Gastroesophageal sphincter (tissue), 4 donors: ENCODE data around the gene TMOD1. TPM values are rescaled to one million over a fixed set of nuclear protein-coding genes. Genes with fewer than 3 reads are reported as not detected.
A peak's percentile ranks its signal among the peaks of the same experiment; 100 is the strongest.
"Not testable (repeated sequence)": the region's sequence is repeated elsewhere in the genome, so short reads cannot be mapped to it uniquely, and the experiment has no call there.

Experiments
- ATAC-seq: fragments of 150-250 bp; one replicate; pipeline ENCODE4 v1.9.1; 2016; ENCODE audit warnings: mild to moderate bottlenecking, moderate library complexity
- H3K27ac ChIP-seq, 4 donors: fragments of 200-600 bp; sonication (generic) in 3 of 4; 1 replicate in 3 of 4; 2 replicates in 1 of 4; pipeline ENCODE4 v1.5.1; 2016 to 2019
- H3K27me3 ChIP-seq: fragments of 200-600 bp; sonication (generic); one replicate; pipeline ENCODE4 v1.5.1; 2019
- H3K36me3 ChIP-seq, 2 donors: fragments of 200-600 bp; sonication (generic); one replicate each; pipeline ENCODE4 v1.5.1; 2019; ENCODE audit warnings: control low read depth in 1 of 2
- H3K4me1 ChIP-seq, 3 donors: fragments of 200-600 bp; sonication (generic); 1 replicate in 2 of 3; 2 replicates in 1 of 3; pipeline ENCODE4 v1.5.1; 2016 to 2019; ENCODE audit warnings: control low read depth in 2 of 3
- H3K4me3 ChIP-seq, 2 donors: fragments of 200-600 bp; sonication (generic); one replicate each; pipeline ENCODE4 v1.5.1; 2019; ENCODE audit warnings: mild to moderate bottlenecking in 1 of 2, moderate library complexity in 1 of 2
- H3K9me3 ChIP-seq, 3 donors: fragments of 200-600 bp; sonication (generic); one replicate each; pipeline ENCODE4 v1.5.1; 2017 to 2019; ENCODE audit warnings: control low read depth in 2 of 3
- EP300 ChIP-seq: sonication (generic); formaldehyde crosslinking; IDR thresholded peaks from one replicate; pipeline ENCODE4 v1.6.1; 2017; ENCODE audit warnings: antibody characterized with exemption, mild to moderate bottlenecking
- POLR2A ChIP-seq, 2 donors: fragments of 450-650 bp; IDR thresholded peaks; one replicate each; pipeline ENCODE4 v1.6.1; 2017; ENCODE audit warnings: antibody characterized with exemption in 2 of 2, mild to moderate bottlenecking in 2 of 2, moderate library complexity in 1 of 2
- POLR2AphosphoS5 ChIP-seq: sonication (generic); formaldehyde crosslinking; IDR thresholded peaks from one replicate; pipeline ENCODE4 v1.6.1; 2017; ENCODE audit warnings: antibody characterized with exemption
- WGBS, 2 donors: methylation state at CpG; one replicate each; pipeline ENCODE4 v1.1.5; 2018; ENCODE audit warnings: low coverage in 1 of 2; 5-methylcytosine and 5-hydroxymethylcytosine counted together
- total RNA-seq, 4 donors: library from RNA; depleted of rRNA; stranded (reverse); fragments of >200 nt; gene quantifications; one replicate each; pipeline ENCODE4 v1.1.0, GENCODE V29; 2016
- TF ChIP-seq, protein P1 (sequence below), 4 experiments: fragments of 200-600 bp in 2 of 4; fragments of 450-650 bp in 2 of 4; sonication (generic) in 1 of 4; IDR thresholded peaks; one replicate each; pipeline ENCODE4 v1.5.1; 2017 to 2019; ENCODE audit warnings: antibody characterized with exemption in 4 of 4, mild to moderate bottlenecking in 2 of 4, moderate library complexity in 2 of 4

TMOD1 gene
- total RNA-seq, 4 donors from 2014 or later, result 38.6 to 99.6 (median 76.7) TPM

DNA sequence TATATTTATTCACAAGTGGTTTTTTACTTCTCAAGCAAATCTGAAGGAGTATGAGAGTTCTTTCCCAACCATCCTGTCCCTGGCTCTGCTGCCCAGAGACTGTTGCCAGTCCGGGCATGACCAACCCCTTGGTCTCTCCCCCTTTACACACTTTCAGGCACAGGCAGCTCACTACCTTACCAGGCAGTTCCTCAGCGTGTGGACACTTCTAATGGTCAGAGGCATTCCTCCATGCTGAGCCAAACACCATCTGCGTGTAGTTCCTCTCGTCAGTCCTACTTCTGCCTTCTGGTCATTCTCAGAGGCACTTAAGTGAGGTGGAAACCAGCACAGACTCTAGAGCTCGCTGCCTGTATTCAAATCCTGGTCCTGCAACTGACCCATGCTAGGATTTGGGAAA, 75.6 kb downstream of the TMOD1 start:
- TF ChIP-seq, protein P1, sequence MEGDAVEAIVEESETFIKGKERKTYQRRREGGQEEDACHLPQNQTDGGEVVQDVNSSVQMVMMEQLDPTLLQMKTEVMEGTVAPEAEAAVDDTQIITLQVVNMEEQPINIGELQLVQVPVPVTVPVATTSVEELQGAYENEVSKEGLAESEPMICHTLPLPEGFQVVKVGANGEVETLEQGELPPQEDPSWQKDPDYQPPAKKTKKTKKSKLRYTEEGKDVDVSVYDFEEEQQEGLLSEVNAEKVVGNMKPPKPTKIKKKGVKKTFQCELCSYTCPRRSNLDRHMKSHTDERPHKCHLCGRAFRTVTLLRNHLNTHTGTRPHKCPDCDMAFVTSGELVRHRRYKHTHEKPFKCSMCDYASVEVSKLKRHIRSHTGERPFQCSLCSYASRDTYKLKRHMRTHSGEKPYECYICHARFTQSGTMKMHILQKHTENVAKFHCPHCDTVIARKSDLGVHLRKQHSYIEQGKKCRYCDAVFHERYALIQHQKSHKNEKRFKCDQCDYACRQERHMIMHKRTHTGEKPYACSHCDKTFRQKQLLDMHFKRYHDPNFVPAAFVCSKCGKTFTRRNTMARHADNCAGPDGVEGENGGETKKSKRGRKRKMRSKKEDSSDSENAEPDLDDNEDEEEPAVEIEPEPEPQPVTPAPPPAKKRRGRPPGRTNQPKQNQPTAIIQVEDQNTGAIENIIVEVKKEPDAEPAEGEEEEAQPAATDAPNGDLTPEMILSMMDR (IDR thresholded peaks at IDR 0.05), result no peak
- no peak for TF ChIP-seq EP300
- TF ChIP-seq POLR2A (IDR thresholded peaks at IDR 0.05), result no peak
- TF ChIP-seq POLR2AphosphoS5, result no peak

DNA sequence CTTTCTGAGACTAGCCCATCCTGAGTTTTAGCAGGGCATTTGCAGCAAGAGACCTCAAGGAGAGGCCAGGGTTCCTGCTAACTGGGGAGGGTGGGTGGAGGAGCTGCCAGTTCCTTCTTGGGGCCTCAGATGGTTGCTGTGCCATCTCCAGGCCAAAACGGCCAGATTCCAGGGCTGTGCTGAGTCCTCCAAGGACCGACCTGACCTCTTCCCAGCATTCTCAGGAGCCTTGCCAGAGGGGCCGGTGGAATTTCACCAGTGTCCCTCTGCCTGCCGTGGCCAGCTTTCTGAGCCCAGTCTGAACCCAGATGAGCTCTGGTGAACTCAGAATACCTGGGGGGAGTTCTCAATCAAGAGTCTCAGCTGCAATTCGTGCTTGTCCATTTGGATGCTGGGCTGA, 77.4 kb downstream of the TMOD1 start:
- Histone ChIP-seq H3K27me3 (no peaks in the 10 kb centered on the region), H3K36me3 (peaks cover 0 to 34% of the 10 kb centered on the region in 2 donors), H3K4me1 (peaks cover 0 to 8% (median 0%) of the 10 kb centered on the region in 3 donors), H3K27ac (peak overlapping the region in 1 of 4 donors; percentile 1), H3K4me3 (no peak overlapping the region), H3K9me3 (no peaks in the 10 kb centered on the region)
- TF ChIP-seq, protein P1 (IDR thresholded peaks at IDR 0.05), result no peak
- TF ChIP-seq EP300, result no peak
- TF ChIP-seq POLR2AphosphoS5, result no peak
- no peak for TF ChIP-seq POLR2A (IDR thresholded peaks at IDR 0.05)
- no CpG with 5 or more reads among the region's 5 CpGs for whole genome bisulfite sequencing, 2 donors
- no peak for ATAC-seq

More for the DNA sequence above, 75.6 kb downstream of the TMOD1 start:
- Histone ChIP-seq H3K9me3 (no peaks in the 10 kb centered on the region), H3K27ac (no peak overlapping the region), H3K4me1 (peaks cover 0 to 13% (median 0%) of the 10 kb centered on the region in 3 donors), H3K4me3 (no peak overlapping the region), H3K36me3 (peaks cover 0 to 47% of the 10 kb centered on the region in 2 donors), H3K27me3 (no peaks in the 10 kb centered on the region)
- 60 to 100% methylated on average over 1 of the region's 5 CpGs for WGBS, 2 donors
- ATAC-seq, result peak; percentile 9

DNA sequence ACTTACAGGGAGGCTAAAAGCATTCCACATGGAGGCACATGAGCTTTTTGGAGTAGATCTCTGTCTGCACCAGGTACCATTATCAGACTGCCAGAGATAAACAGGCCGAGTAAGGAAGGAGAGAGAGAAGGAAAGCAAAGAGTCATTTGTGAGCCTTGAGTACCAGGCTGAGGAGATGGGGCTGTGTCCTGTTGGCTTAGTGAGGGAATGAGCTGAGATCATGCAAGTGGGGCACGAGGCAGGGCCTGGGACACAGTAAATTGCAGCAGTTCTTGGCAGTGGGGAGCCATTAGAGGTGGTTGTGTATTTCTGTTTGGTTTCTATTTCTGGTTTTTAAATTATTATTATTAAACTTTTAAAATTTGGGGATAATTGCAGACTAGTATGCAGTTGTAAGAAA, 78.4 kb downstream of the TMOD1 start:
- H3K27ac ChIP-seq, result no peak overlapping the region
- no peaks in the 10 kb centered on the region for H3K27me3 ChIP-seq
- peaks cover 0 to 8% (median 0%) of the 10 kb centered on the region in 3 donors for H3K4me1 ChIP-seq
- H3K9me3 ChIP-seq, result no peaks in the 10 kb centered on the region
- TF ChIP-seq, protein P1 (IDR thresholded peaks at IDR 0.05), result no peak
- no peak for TF ChIP-seq POLR2AphosphoS5
- no peak for TF ChIP-seq POLR2A (IDR thresholded peaks at IDR 0.05)
- H3K4me3 ChIP-seq, result no peak overlapping the region
- ATAC-seq, result peak; percentile 48
- peaks cover 0 to 23% of the 10 kb centered on the region in 2 donors for H3K36me3 ChIP-seq
- WGBS, 2 donors, result 40 to 43% methylated on average over 2 of the region's 2 CpGs

DNA sequence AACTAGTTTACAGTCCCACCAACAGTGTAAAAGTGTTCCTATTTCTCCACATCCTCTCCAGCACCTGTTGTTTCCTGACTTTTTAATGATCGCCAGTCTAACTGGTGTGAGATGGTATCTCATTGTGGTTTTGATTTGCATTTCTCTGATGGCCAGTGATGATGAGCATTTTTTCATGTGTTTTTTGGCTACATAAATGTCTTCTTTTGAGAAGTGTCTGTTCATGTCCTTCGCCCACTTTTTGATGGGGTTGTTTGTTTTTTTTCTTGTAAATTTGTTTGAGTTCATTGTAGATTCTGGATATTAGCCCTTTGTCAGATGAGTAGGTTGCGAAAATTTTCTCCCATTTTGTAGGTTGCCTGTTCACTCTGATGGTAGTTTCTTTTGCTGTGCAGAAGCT, 80.1 kb downstream of the TMOD1 start:
- H3K4me1 ChIP-seq, H3K9me3 ChIP-seq, H3K4me3 ChIP-seq, H3K27ac ChIP-seq, ATAC-seq, H3K27me3 ChIP-seq, H3K36me3 ChIP-seq: not testable (repeated sequence)
- WGBS, 2 donors, result no CpG with 5 or more reads among the region's 3 CpGs

DNA sequence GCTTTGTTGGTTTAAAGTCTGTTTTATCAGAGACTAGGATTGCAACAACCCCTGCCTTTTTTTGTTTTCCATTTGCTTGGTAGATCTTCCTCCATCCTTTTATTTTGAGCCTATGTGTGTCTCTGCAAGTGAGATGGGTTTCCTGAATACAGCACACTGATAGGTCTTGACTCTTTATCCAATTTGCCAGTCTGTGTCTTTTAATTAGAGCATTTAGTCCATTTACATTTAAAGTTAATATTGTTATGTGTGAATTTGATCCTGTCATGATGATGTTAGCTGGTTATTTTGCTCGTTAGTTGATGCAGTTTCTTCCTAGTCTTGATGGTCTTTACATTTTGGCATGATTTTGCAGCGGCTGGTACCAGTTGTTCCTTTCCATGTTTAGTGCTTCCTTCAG, 83.3 kb downstream of the TMOD1 start:
- not testable (repeated sequence) for H3K4me1 ChIP-seq, ATAC-seq, H3K27me3 ChIP-seq, H3K4me3 ChIP-seq, H3K9me3 ChIP-seq, H3K27ac ChIP-seq
- H3K36me3 ChIP-seq, result peaks cover 0 to 20% of the 10 kb centered on the region in 2 donors
- WGBS, 2 donors, result no CpG with 5 or more reads among the region's 2 CpGs

DNA sequence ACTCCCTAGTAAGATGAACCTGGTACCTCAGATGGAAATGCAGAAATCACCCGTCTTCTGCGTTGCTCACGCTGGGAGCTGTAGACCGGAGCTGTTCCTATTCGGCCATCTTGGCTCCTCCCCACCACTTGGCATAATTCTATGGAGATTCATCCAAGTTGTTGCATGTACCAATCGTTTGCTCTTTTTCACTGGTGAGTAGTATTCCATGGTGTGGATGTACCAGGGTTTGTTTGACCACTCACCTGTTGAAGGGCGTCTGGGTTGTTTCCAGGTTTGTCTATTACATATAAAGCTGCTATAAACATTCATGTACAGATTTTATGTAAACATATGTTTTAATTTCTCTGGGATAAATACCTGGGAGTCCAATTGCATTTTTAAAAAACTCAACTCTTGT, 85.4 kb downstream of the TMOD1 start:
- 89 to 92% methylated on average over 5 to 7 of the region's 7 CpGs for WGBS, 2 donors

DNA sequence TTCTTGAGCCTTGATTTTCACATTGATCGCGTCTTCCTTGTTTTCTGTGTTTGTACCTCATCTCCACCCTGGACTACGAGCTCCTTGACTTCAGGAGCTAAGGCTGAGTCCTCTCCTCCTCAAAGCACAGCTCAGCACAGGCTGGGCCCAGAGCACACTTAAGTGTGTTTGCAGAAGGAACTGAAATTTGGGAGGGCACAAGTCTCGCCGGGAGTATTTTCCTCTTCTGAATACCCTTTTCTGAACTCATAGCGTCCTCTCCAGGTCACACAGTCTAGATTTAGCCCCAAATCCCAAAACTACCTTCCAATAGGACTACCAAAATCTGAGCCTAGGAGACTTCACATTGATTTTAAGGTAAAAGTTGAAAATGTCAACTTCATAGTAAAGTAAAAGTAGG, 90.1 kb downstream of the TMOD1 start:
- Histone ChIP-seq H3K27ac (no peak overlapping the region), H3K9me3 (no peaks in the 10 kb centered on the region), H3K36me3 (peaks cover 0 to 45% of the 10 kb centered on the region in 2 donors), H3K27me3 (no peaks in the 10 kb centered on the region), H3K4me3 (no peak overlapping the region), H3K4me1 (peaks cover 0 to 32% (median 7%) of the 10 kb centered on the region in 3 donors)
- TF ChIP-seq, protein P1 (IDR thresholded peaks at IDR 0.05), result no peak
- TF ChIP-seq POLR2AphosphoS5 (no peak), POLR2A (IDR thresholded peaks at IDR 0.05) (no peak), EP300 (no peak)
- ATAC-seq, result no peak
- WGBS, 2 donors, result 80 to 84% methylated on average over 5 to 6 of the region's 6 CpGs

More for the DNA sequence above, 85.4 kb downstream of the TMOD1 start:
- H3K4me1 ChIP-seq, H3K27me3 ChIP-seq, H3K9me3 ChIP-seq, ATAC-seq, H3K4me3 ChIP-seq, H3K27ac ChIP-seq: not testable (repeated sequence)
- H3K36me3 ChIP-seq, result peaks cover 0 to 29% of the 10 kb centered on the region in 2 donors
